K562 (cell line): ENCODE measurements around the gene ZNF556. TPM values are rescaled to one million over a fixed set of nuclear protein-coding genes. Genes with fewer than 3 reads are reported as not detected.

ENCODE experiments used
- BHLHE40 ChIP-seq: IDR thresholded peaks from 2 replicates; pipeline ENCODE4 v1.6.1; 2011; ENCODE audit warnings: low read length, improper control_type of control experiment
- DDX20 ChIP-seq: fragments of 450-650 bp; IDR thresholded peaks from 2 replicates; pipeline ENCODE4 v1.6.1; 2016; ENCODE audit warnings: missing genetic modification characterization, low read depth, mild to moderate bottlenecking, missing compliant biosample characterization, moderate library complexity
- FIP1L1 ChIP-seq: fragments of 200-400 bp; formaldehyde crosslinking; IDR thresholded peaks from 2 replicates; pipeline ENCODE4 v1.6.1; 2018; ENCODE audit warnings: mild to moderate bottlenecking, low read depth, low read length; ENCODE audit not compliant: poor library complexity, severe bottlenecking
- FOXJ3 ChIP-seq: sonication (generic); formaldehyde crosslinking; IDR thresholded peaks from 2 replicates; pipeline ENCODE4 v1.4.0; 2020; ENCODE audit warnings: mild to moderate bottlenecking, missing genetic modification reagents
- FOXP4 ChIP-seq: sonication (generic); formaldehyde crosslinking; IDR thresholded peaks from 2 replicates; pipeline ENCODE4 v1.8.0; 2022; ENCODE audit warnings: mild to moderate bottlenecking, missing genetic modification reagents, borderline replicate concordance
- HDAC1 ChIP-seq, 2 experiments: fragments of 450-650 bp; IDR thresholded peaks; 2 replicates each; pipeline ENCODE4 v1.6.1; 2016 to 2017; ENCODE audit warnings: inconsistent platforms in 1 of 2, mild to moderate bottlenecking in 1 of 2, moderate library complexity in 1 of 2
- HMG20A ChIP-seq: fragments of 450-650 bp; formaldehyde crosslinking; conservative IDR thresholded peaks from 2 replicates; pipeline ENCODE4 v1.4.0; 2020; ENCODE audit warnings: mild to moderate bottlenecking, mixed read lengths
- JUND ChIP-seq, 2 experiments: IDR thresholded peaks; 2 replicates in 1 of 2; 3 replicates in 1 of 2; pipeline ENCODE4 v1.6.1; 2011; ENCODE audit warnings: borderline replicate concordance in 2 of 2, low read depth in 2 of 2, low read length in 2 of 2, improper control_type of control experiment in 1 of 2, missing biosample characterization in 1 of 2, missing genetic modification characterization in 1 of 2, missing genetic modification reagents in 1 of 2
- MBD1 ChIP-seq: fragments of 250-450 bp; sonication (Bioruptor Pico); IDR thresholded peaks from 2 replicates; pipeline ENCODE4 v1.8.0; 2022; ENCODE audit warnings: inconsistent platforms
- MNT ChIP-seq, 2 experiments: fragments of 450-650 bp; conservative IDR thresholded peaks; 2 replicates each; pipeline ENCODE4 v1.6.1; 2017; ENCODE audit warnings: mild to moderate bottlenecking in 2 of 2, moderate library complexity in 2 of 2
- RFX7 ChIP-seq: fragments of 250-450 bp; sonication (Bioruptor Pico); IDR thresholded peaks from 2 replicates; pipeline ENCODE4 v1.5.1; 2021; ENCODE audit warnings: mild to moderate bottlenecking
- TOE1 ChIP-seq, 2 experiments: fragments of 450-650 bp in 1 of 2; sonication (generic) in 1 of 2; formaldehyde crosslinking in 1 of 2; IDR thresholded peaks; 2 replicates each; pipeline versions ENCODE4 v1.7.1 to v1.8.0; 2016 to 2022; ENCODE audit warnings: borderline replicate concordance in 2 of 2, mild to moderate bottlenecking in 2 of 2, antibody characterized with exemption in 1 of 2, inconsistent platforms in 1 of 2, low read depth in 1 of 2, missing genetic modification reagents in 1 of 2, moderate library complexity in 1 of 2
- TRIM25 ChIP-seq: fragments of 450-650 bp; IDR thresholded peaks from 2 replicates; pipeline ENCODE4 v1.7.0; 2016; ENCODE audit warnings: borderline replicate concordance
- ZNF23 ChIP-seq: fragments of 250-450 bp; sonication (Bioruptor Pico); IDR thresholded peaks from 2 replicates; pipeline ENCODE4 v1.4.0; 2020; ENCODE audit warnings: mild to moderate bottlenecking
- ZNF740 ChIP-seq, 3 experiments: fragments of 200-800 bp in 1 of 3; sonication (Bioruptor generic) in 1 of 3; sonication (generic) in 1 of 3; formaldehyde crosslinking in 1 of 3; IDR thresholded peaks; 2 replicates each; pipeline versions ENCODE4 v1.6.1 to v1.8.0; 2016 to 2022; ENCODE audit warnings: mild to moderate bottlenecking in 2 of 3, missing compliant biosample characterization in 2 of 3, missing genetic modification characterization in 2 of 3, missing genetic modification reagents in 1 of 3
- polyA plus RNA-seq, 8 experiments: library from polyadenylated mRNA; depleted of rRNA in 4 of 8; stranded (reverse) in 5 of 8; unstranded in 3 of 8; fragments of >200 nt; fragmentation: Nextera tagmentation in 2 of 8; fragmentation: Illumina TruSeq in 1 of 8; extraction: Ambion mirVana in 2 of 8; extraction: Trizol in 1 of 8; gene quantifications; 2 replicates each; pipeline versions ENCODE4 v1.2.1 to v1.2.3, GENCODE V29; 2011 to 2014; ENCODE audit warnings: inconsistent platforms in 1 of 8, missing spikeins in 1 of 8
- total RNA-seq, 7 experiments: library from RNA; depleted of rRNA in 6 of 7; stranded (reverse); fragments of >200 nt in 6 of 7; fragmentation: Illumina TruSeq in 2 of 7; extraction: Trizol in 2 of 7; gene quantifications; 2 replicates each; pipeline versions ENCODE4 v1.2.1 to v1.2.3, GENCODE V29; 2011 to 2021; ENCODE audit warnings: low replicate concordance in 1 of 7

Gene ZNF556
- total and polyA plus RNA-seq, 9 of the 15 experiments (the other 6 are each of a cell fraction or from before 2014, with no cell fraction given): 0.01 to 0.36 (median 0.10) TPM; not detected in 1

GRCh38 chr19:2840794-2841791 is 26.0 kb upstream of the ZNF556 start, which contains the start of gene ZNF555 (continued):
- TF ChIP-seq TRIM25 (no peak), MNT (conservative IDR thresholded peaks at IDR 0.05) (peak in 1 of 2 experiments; percentile 78; a peak in 2 of 4 replicates), JUND (IDR thresholded peaks at IDR 0.05; ENCODE audit: borderline replicate concordance, low read depth, low read length) (peak; percentile 71), JUND (tag; IDR thresholded peaks at IDR 0.05; ENCODE audit: borderline replicate concordance, low read depth, low read length) (peak; percentile 45; the same call in 1 of the 3 replicates), HMG20A (no peak), MBD1 (CRISPR knock-in tag) (no peak), HDAC1 (IDR thresholded peaks at IDR 0.05) (peak in 1 of 2 experiments; percentile 98; a peak in 2 of 4 replicates), TOE1 (IDR thresholded peaks at IDR 0.05; ENCODE audit: borderline replicate concordance) (peak; percentile 51; the same call in 1 of the 2 replicates), TOE1 (CRISPR knock-in tag; IDR thresholded peaks at IDR 0.05; ENCODE audit: borderline replicate concordance, low read depth) (no peak), FOXP4 (CRISPR knock-in tag) (no peak; the same call in 1 of the 2 replicates), ZNF740 (CRISPR knock-in tag; IDR thresholded peaks at IDR 0.05) (no peak), ZNF740 (tag; IDR thresholded peaks at IDR 0.05) (no peak), RFX7 (CRISPR knock-in tag) (no peak), BHLHE40 (no peak), FIP1L1 (no peak), ZNF23 (CRISPR knock-in tag) (no peak), FOXJ3 (CRISPR knock-in tag) (no peak), DDX20 (no peak)
